Vagina (tissue), 2 donors: ENCODE measurements around the gene SSBP2.

Experiments used
- POLR2A ChIP-seq, 2 donors: fragments of 450-650 bp; IDR thresholded peaks; one replicate each; pipeline ENCODE4 v1.6.1; 2017; ENCODE audit warnings: antibody characterized with exemption in 2 of 2, mild to moderate bottlenecking in 2 of 2, moderate library complexity in 2 of 2
- TF ChIP-seq, protein P1 (sequence below), 3 experiments: fragments of 450-650 bp in 2 of 3; fragments of 200-600 bp in 1 of 3; sonication (generic) in 1 of 3; IDR thresholded peaks; one replicate each; pipeline ENCODE4 v1.5.1; 2017 to 2019; ENCODE audit warnings: antibody characterized with exemption in 3 of 3, mild to moderate bottlenecking in 2 of 3, moderate library complexity in 2 of 3

- TF ChIP-seq, protein P1, sequence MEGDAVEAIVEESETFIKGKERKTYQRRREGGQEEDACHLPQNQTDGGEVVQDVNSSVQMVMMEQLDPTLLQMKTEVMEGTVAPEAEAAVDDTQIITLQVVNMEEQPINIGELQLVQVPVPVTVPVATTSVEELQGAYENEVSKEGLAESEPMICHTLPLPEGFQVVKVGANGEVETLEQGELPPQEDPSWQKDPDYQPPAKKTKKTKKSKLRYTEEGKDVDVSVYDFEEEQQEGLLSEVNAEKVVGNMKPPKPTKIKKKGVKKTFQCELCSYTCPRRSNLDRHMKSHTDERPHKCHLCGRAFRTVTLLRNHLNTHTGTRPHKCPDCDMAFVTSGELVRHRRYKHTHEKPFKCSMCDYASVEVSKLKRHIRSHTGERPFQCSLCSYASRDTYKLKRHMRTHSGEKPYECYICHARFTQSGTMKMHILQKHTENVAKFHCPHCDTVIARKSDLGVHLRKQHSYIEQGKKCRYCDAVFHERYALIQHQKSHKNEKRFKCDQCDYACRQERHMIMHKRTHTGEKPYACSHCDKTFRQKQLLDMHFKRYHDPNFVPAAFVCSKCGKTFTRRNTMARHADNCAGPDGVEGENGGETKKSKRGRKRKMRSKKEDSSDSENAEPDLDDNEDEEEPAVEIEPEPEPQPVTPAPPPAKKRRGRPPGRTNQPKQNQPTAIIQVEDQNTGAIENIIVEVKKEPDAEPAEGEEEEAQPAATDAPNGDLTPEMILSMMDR (IDR thresholded peaks at IDR 0.05), result no peak
- TF ChIP-seq POLR2A (IDR thresholded peaks at IDR 0.05), result no peak
These were observed 65.4 kb downstream of the SSBP2 start for GRCh38 chr5:81685471-81685870.
